ENCODE results near the gene SDCBP2.

The SDCBP2 gene

DNA sequence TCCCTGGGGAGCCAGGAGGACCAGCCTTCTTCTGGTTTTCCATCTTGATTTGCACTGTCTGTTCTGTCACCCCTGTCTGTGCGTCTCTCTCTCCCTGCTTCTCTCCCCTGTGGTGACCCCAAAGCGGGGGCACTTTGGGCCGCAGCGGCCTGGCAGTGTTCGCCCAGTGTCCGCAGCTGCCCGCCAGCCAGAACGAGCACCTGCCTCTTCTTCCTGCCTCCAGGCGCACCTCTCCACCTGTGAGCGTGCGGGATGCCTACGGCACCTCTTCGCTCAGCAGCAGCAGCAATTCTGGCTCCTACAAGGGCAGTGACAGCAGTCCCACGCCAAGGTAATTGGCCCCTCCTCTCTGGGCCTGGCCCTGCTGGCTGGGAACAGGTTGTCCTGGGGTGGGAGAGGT, 32.0 kb downstream of the SDCBP2 start:
- TF ChIP-seq, protein P1, sequence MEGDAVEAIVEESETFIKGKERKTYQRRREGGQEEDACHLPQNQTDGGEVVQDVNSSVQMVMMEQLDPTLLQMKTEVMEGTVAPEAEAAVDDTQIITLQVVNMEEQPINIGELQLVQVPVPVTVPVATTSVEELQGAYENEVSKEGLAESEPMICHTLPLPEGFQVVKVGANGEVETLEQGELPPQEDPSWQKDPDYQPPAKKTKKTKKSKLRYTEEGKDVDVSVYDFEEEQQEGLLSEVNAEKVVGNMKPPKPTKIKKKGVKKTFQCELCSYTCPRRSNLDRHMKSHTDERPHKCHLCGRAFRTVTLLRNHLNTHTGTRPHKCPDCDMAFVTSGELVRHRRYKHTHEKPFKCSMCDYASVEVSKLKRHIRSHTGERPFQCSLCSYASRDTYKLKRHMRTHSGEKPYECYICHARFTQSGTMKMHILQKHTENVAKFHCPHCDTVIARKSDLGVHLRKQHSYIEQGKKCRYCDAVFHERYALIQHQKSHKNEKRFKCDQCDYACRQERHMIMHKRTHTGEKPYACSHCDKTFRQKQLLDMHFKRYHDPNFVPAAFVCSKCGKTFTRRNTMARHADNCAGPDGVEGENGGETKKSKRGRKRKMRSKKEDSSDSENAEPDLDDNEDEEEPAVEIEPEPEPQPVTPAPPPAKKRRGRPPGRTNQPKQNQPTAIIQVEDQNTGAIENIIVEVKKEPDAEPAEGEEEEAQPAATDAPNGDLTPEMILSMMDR (IDR thresholded peaks at IDR 0.05; ENCODE audit: control insufficient read depth, extremely low read depth, insufficient read depth), result no peak
- no peak for DNase-seq (ENCODE audit: low read depth)
- no peak overlapping the region for H3K4me3 ChIP-seq (ENCODE audit: low read depth, low read length)

DNA sequence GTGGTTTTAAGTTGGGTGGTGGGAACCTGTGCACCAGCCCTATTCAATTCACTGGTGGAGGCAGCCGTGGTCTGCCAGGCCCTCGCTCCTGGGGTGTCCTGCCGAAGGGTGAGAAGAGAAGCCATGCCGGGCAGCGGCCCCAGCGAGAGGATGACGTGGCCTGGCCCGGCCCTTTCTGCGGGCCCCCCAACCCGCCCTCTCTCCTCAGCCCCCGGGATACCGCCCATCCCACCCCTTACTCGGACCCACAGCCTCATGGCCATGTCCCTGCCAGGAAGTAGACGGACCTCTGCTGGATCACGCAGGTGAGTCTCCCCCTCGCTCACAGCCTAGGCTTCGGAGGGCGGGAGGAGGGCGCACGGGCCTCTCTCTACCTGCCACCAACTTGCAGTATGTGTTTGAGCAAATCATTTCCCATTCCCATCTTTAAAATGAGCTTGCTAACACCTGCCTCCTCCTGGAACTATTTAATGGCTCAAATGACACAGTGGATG, 32.8 kb downstream of the SDCBP2 start:
- DNase-seq (ENCODE audit: low read depth), result no peak
- no peak overlapping the region for H3K4me3 ChIP-seq (ENCODE audit: low read depth, low read length)
- TF ChIP-seq, protein P1 (IDR thresholded peaks at IDR 0.05; ENCODE audit: control insufficient read depth, extremely low read depth, insufficient read depth), result no peak

DNA sequence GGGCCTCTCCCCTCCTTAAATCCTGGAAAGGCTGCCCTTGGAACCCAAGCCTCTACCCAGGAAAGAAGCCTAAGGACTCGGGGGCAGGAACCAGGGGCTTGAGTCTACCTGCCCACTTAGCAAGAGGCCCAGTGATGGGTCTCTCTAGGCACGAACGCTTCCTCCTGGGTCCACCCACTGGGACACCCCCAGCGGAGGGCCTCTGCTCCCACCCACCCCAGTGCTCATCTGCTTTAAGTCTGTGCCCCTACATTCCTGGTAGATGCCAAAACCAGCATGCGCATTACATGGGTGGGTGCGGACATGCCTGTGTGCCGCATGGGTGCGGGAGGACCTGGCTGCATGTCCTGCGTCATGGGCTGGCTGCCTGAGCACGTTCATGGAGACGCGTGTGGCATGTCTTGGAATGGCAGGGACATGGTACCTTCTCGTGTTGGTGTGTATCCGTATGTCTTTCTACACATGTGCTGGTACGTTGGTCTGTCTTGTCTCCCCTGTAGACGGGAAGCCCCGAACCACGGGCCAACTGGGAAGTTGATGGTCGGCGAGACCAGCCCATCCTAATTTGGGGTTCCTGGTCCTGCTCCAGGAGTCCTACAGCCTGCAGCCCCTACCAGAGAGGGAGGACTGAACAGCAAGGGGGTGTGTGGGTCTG, 33.5 kb downstream of the SDCBP2 start:
- no peak for DNase-seq (ENCODE audit: low read depth)
- TF ChIP-seq, protein P1 (IDR thresholded peaks at IDR 0.05; ENCODE audit: control insufficient read depth, extremely low read depth, insufficient read depth), result no peak
- H3K4me3 ChIP-seq (ENCODE audit: low read depth, low read length), result no peak overlapping the region

DNA sequence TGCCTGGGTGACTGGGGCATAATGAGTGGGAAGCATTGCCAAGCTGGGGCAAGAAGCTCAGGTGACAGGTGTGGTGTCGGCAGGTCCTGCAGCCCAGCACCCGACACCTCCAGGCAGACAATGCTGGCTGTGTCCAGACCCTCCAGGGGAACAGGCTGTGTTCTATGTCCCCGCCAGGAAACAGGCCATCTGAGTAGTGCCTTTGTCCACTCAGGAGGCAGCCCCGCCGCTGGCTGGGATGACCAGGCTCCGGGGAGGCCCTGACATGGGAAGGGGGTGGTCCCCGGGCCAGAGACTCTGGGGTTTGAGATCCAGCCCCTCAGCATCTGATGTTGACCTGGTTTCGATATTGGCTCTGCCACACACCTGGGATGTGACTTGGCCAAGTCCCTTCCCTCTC, 34.4 kb downstream of the SDCBP2 start:
- DNase-seq (ENCODE audit: low read depth), result no peak
- no peak overlapping the region for H3K4me3 ChIP-seq (ENCODE audit: low read depth, low read length)
- TF ChIP-seq, protein P1 (IDR thresholded peaks at IDR 0.05; ENCODE audit: control insufficient read depth, extremely low read depth, insufficient read depth), result no peak

DNA sequence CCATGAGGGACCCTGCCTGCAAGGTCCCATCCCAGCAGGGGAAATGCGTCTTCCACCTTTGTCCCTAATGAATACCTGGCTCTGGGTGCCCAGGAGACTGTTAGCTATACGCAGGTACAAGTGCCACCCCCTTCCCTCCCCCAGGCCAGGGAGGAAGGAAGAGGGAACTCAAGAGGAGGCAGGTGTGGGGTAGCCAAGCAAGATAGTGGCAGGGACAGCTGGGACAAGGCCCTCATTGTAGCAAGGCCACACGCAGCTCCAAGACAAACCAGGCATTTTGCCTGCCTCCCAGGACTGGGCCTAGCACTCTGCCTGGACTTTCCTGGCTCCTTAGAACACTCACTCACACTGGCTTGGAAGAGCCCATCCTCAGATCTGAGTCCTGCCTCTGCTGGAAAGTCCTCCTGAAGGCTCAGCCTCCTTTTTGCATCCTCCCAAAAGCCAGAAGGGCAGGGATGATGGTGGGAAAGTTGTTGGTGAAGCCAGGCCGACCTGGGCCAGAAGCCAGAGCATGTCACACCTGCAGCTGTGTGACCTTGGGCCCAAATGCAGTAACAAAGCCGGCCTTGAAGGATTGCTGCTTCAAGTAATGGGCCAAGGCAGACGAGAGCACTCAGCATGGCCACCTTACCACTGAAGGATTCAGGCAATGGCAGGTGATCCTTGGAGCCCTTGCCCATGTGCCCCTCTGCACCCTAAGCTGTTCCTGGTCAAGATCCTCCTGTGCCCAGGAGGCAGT, 35.1 kb downstream of the SDCBP2 start:
- H3K4me3 ChIP-seq (ENCODE audit: low read depth, low read length), result no peak overlapping the region
- TF ChIP-seq, protein P1 (IDR thresholded peaks at IDR 0.05; ENCODE audit: control insufficient read depth, extremely low read depth, insufficient read depth), result no peak
- no peak for DNase-seq (ENCODE audit: low read depth)

DNA sequence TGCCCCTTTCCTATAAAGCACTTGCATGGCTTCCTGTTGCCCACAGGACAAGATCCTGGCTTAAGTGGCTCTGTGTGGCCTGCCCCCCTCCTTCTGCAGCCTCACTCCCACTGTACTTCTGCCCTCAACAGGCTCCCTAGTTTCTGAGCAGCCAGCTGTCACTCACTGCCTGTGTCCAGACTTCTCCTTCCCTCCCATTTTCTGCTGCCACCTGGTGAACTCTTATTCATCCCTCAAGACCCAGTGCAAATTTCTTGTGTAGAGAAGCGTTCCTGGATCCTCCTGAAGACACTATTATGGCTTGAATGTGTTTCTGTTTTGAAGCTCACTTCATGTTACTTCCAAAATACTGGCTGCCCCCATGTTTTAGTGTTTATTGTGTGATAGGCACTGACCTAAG, 36.3 kb downstream of the SDCBP2 start:
- H3K4me3 ChIP-seq (ENCODE audit: low read depth, low read length), result no peak overlapping the region
- TF ChIP-seq, protein P1 (IDR thresholded peaks at IDR 0.05; ENCODE audit: control insufficient read depth, extremely low read depth, insufficient read depth), result no peak
- no peak for DNase-seq (ENCODE audit: low read depth)

Data from LNCaP clone FGC (cell line).